NOMO-1 (cell line): ENCODE results near the gene PXK.

Source experiments
- DNase-seq, 2 experiments: peaks; one replicate each; lab custom pipeline; 2025; ENCODE audit not compliant: unreplicated experiment in 2 of 2; lab: John Stamatoyannopoulos, UW

PXK gene

GRCh38 chr3:58377750-58378149 lies 45.1 kb downstream of the PXK start:
- DNase-seq: no peak

- DNase-seq: no peak
Observed at GRCh38 chr3:58379351-58380073, 46.8 kb downstream of the PXK start.

DNA sequence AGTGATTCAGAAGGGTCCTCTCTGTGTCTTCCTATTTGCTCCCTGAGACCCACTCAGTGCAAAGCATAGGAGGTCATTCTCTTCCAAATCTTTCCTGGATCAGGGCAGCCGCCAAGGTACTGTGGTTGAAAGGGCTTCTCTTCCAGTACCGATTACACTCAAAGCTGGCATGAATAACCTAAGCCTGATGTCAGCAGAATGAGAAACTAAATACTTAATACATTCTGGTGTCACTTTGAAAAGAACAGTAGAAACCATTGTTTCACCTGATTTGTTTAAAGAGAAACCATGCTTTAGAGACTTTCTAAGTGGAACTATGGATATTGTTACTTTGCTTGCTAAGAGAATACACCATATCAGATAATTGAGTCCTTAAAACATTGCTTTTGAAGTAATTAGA lies 50.8 kb downstream of the PXK start:
- no peak for DNase-seq

DNA sequence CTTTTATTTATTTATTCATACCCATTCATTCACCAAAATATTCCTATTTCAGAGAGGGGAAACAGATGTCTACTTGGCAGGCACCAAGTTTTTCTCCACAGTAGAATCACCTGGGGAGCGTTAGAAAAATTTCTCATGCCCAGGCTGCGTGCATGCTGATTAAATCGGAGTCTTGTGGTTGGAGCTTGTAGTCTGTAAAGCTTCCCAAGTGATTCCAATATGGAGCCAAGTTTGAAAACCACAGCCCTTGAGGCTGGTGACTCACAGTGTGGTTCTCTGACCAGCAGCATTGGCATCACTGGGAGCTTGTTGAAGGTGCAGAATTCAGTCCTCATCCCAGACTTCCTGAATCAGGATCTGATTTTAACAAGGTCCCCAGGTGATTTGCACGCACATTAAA lies 51.2 kb downstream of the PXK start:
- DNase-seq: no peak

DNA sequence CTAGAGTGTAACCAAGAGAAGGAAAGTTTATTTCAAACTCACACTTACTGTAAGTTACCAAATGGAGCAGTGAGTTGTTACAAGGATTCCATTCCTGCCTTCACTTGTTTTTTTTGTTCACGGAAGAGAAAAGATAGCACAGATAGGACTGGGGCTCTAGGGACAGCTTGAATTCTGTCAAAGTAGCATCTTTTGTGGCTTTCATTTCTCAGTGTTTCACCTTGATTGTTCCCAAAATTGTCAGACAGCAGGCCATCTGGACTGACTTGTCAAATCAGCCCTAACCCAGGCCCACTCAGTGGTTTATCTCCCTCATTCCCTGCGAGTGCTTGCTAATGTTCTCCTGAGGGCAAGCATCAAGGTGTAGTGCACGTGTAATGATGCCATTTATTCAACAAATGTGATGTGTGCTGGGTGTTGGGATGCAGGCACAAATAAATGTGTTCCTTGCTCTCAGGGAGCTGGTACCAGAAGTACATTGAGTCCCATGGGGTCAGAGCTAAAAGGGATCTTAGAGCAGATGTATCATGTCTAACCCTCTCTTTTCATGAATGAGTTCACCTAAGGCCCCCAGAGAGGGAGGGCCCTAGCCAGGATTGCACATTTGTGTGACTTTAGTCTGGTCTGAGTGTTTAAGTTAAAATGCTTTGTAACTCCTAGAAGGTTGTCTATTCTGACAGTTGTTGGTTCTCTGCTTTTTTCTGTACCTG lies 51.8 kb downstream of the PXK start:
- DNase-seq: no peak

- DNase-seq: no peak
Observed at GRCh38 chr3:58386626-58387365, 54.1 kb downstream of the PXK start.

DNA sequence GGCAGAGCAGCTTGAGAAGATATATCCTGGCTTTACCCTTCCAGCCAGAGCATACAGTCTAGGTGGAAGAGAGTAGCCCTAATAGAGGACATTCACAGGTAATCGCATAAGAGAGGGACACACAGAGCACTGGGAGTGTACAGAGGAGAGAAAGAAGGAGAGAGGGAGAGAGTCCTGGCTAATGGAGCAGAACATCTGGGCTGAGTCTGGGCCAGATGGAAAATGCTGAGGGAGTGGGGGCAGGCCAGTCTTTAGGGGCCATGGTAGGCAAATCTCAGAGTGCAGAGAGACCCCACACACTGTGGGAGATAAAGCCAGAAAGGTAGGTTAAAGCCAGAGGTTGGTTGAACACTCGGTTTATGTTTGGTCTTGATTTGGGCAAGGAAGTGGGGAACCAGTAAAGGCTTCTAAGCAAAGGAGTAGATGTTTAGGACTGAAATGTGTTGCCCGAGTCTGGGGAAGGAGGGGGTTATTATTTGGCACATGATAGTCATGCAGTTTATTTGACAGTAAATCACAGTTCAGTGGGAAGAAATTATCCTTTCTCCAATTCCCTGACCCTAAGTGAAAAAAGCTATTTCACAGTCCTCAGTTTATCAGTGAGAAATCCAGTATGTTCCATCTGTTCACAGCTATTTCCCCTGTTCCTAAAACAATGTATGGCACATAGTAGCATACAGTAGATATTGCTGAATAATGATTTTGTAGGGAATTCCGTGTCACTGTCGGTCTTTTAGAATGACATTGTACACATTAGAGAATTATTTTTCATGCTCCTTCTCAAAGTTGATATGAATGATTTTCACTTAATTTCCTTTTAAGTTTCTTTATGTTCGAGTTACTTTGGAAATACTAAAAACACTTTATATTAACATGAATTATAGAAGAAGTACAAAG lies 55.2 kb downstream of the PXK start:
- DNase-seq: no peak

- no peak for DNase-seq
Observed at GRCh38 chr3:58388550-58389091, 55.9 kb downstream of the PXK start.

- no peak for DNase-seq
Observed at GRCh38 chr3:58391156-58391865, 58.6 kb downstream of the PXK start.

DNA sequence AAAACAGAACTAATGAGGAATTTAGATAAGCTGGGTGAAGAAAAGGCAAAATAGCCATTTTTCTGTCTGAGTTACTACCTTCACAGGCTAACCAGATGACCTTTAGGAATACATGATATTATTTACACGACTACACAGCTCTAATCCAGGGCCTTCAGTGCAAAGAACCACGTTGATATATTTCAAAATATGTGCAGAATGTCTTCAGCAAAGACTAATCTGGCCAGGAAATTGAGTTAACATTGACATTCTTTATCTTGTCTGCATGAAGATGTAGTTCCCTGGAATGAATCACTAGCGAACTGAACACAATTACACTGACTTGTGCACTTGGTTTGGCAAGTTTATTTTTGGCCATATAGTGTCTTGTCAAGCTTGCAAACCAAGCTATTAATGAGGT lies 59.5 kb downstream of the PXK start:
- no peak for DNase-seq

DNA sequence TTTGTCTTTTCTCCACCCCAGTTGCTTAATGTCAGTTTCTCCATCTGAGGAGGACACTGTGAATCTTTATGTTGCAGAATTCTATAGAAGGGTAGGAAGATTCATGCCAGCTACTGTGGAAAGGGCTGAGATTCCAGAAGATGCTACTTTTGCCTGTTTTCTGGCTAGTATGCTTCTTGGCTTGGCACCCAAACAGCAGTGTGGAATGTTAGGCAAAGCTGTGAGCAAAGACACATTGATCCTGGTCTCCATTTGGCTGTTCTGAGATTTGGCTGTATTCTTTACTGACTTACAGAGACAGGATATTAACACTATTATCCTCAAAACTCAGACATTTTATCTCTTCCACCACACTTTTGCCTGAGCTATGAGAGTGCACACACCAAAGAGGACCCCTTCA lies 61.6 kb downstream of the PXK start:
- no peak for DNase-seq

GRCh38 chr3:58398669-58399333 lies 66.1 kb downstream of the PXK start:
- no peak for DNase-seq

GRCh38 chr3:58403513-58404109 lies 70.9 kb downstream of the PXK start:
- no peak for DNase-seq

DNA sequence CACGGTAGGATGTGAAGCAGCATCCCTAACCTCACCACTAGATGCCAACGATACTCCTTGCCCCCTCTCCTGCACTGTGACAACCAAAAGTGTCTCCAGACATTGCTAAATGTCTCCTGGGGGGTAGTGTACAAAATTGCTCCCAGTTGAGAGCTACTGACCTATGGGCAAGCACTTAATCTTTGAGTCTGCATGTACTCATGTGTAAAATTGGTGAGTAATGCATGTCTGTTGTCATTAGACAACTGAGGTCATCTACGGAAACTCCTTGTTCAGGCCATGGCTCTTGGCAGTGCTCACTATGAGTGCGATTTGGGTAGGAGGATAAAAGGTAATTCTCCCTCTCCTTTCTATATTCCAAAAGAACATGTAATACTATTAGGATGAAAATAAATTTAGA lies 71.7 kb downstream of the PXK start:
- DNase-seq: no peak

DNA sequence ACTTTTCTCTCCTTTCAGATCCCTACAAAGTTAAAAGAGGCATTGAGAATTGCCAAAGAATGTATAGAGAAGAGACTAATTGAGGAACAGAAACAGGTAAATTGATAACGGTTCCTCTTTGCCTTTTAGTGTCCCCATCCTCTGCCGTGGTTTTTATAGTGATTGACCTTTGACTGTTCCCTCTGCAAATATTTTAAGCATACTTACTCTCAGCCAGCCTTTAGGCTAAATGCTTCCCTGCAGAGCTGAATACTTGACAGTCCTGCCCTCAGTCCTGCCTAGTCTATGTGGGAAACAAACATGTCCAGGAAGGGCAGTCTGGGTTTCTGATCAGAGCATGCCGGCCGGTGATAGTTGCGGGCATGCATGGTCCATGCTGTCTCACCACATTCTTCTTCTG lies 76.2 kb downstream of the PXK start:
- peak in 1 of 2 experiments; percentile 56 for DNase-seq

- DNase-seq: peak in 1 of 2 experiments; percentile 18
Observed at GRCh38 chr3:58409663-58410062, 77.0 kb downstream of the PXK start.

- no peak for DNase-seq
Observed at GRCh38 chr3:58411036-58411435, 78.3 kb downstream of the PXK start.

GRCh38 chr3:58411851-58412830 lies 79.4 kb downstream of the PXK start:
- no peak for DNase-seq
